CD4-positive, CD25-positive, alpha-beta regulatory T cell (primary cell): ENCODE measurements around the gene SLC16A5. TPM values are rescaled to one million over a fixed set of nuclear protein-coding genes. Genes with fewer than 3 reads are reported as not detected.

Experiments
- ATAC-seq, 2 donors: fragments of 150-1000 bp; cut with Tn5 transposase; one replicate each; pipeline ENCODE4 v1.10.0; 2021; ENCODE audit warnings: low read depth in 2 of 2, moderate number of reproducible peaks in 2 of 2, moderate library complexity in 1 of 2
- DNase-seq, 3 donors: peaks; one replicate each; pipeline versions ENCODE4 v3.0.0 to v3.0.0-alpha.2; 2012 to 2022; ENCODE audit warnings: mixed read lengths in 1 of 3
- H3K27ac ChIP-seq: one replicate; pipeline ENCODE4 v1.7.0; 2013; ENCODE audit warnings: mild to moderate bottlenecking, low read length; ENCODE audit not compliant: insufficient read depth, poor library complexity, severe bottlenecking
- H3K27me3 ChIP-seq: one replicate; pipeline ENCODE4 v1.7.0; 2013; ENCODE audit warnings: low read length; ENCODE audit not compliant: control insufficient read depth, insufficient read depth
- H3K36me3 ChIP-seq: one replicate; pipeline ENCODE4 v1.7.0; 2013; ENCODE audit warnings: mild to moderate bottlenecking, low read length, moderate library complexity; ENCODE audit not compliant: control insufficient read depth, insufficient read depth
- H3K4me1 ChIP-seq: 2 replicates; pipeline ENCODE4 v1.7.0; 2013; ENCODE audit warnings: mild to moderate bottlenecking, low read length; ENCODE audit not compliant: insufficient read depth, control insufficient read depth, poor library complexity, severe bottlenecking
- H3K4me3 ChIP-seq: one replicate; pipeline ENCODE4 v1.7.0; 2013; ENCODE audit warnings: low read depth, mild to moderate bottlenecking, low read length, moderate library complexity
- H3K9me3 ChIP-seq, 2 experiments: 1 replicate in 1 of 2; 2 replicates in 1 of 2; pipeline ENCODE4 v1.7.0; 2013; ENCODE audit warnings: low read length in 2 of 2, mild to moderate bottlenecking in 1 of 2, moderate library complexity in 1 of 2; ENCODE audit not compliant: control insufficient read depth in 2 of 2
- H3K27ac Mint-ChIP-seq, 3 donors: one replicate each; pipeline ENCODE4 v1.8.0; 2020 to 2022; ENCODE audit warnings: mild to moderate bottlenecking in 3 of 3, mixed read lengths in 3 of 3, moderate library complexity in 2 of 3
- H3K27me3 Mint-ChIP-seq: one replicate; pipeline ENCODE4 v1.8.0; 2022; ENCODE audit warnings: mild to moderate bottlenecking, mixed read lengths
- H3K36me3 Mint-ChIP-seq: one replicate; pipeline ENCODE4 v1.8.0; 2020; ENCODE audit warnings: mixed read lengths
- H3K4me1 Mint-ChIP-seq, 4 donors: one replicate each; pipeline ENCODE4 v1.8.0; 2020 to 2022; ENCODE audit warnings: mixed read lengths in 4 of 4, mild to moderate bottlenecking in 1 of 4
- H3K4me3 Mint-ChIP-seq, 4 donors: one replicate each; pipeline ENCODE4 v1.8.0; 2020 to 2022; ENCODE audit warnings: mild to moderate bottlenecking in 4 of 4, mixed read lengths in 4 of 4, moderate library complexity in 3 of 4
- H3K9me3 Mint-ChIP-seq, 7 donors: one replicate each; pipeline ENCODE4 v1.8.0; 2020 to 2022; ENCODE audit warnings: mixed read lengths in 7 of 7, mild to moderate bottlenecking in 3 of 7, moderate library complexity in 2 of 7
- polyA plus RNA-seq, 4 donors: library from polyadenylated mRNA; unstranded; fragments of 300-500 nt; fragmentation: Illumina TruSeq; gene quantifications; one replicate each; pipeline ENCODE4 v1.2.3, GENCODE V29; 2021
- total RNA-seq: library from RNA; stranded (reverse); gene quantifications from one replicate; pipeline ENCODE4 v1.2.3, GENCODE V29; 2022

Gene SLC16A5
- total and polyA plus RNA-seq, 5 donors from 2014 or later = 1.3 to 9.3 (median 2.2) TPM

DNA sequence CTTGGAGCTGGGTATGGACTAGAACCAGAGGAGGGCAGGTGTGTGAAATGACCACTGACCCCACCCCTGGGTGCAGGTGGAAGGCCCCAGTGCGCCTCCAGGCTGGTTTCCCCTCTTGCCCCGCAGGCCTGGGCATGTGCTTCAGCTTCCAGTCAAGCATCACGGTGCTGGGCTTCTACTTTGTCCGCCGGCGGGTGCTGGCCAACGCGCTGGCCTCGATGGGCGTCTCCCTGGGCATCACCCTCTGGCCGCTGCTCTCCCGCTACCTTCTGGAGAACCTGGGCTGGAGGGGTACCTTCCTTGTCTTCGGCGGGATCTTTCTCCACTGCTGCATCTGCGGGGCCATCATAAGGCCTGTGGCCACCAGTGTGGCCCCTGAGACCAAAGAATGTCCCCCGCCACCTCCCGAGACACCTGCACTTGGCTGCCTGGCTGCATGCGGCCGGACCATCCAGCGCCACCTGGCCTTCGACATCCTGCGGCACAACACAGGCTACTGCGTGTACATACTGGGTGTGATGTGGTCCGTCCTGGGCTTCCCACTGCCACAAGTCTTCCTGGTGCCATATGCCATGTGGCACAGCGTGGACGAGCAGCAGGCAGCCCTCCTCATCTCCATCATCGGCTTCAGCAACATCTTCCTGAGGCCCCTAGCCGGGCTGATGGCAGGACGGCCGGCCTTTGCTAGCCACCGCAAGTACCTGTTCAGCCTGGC, 12.3 kb downstream of the SLC16A5 start:
- Histone ChIP-seq H3K4me3 (no peak overlapping the region), H3K9me3 (no peaks in the 10 kb centered on the region), H3K36me3 (no peaks in the 10 kb centered on the region), H3K27ac (no peak overlapping the region), H3K4me1 (no peaks in the 10 kb centered on the region), H3K27me3 (no peaks in the 10 kb centered on the region)
- no peaks in the 10 kb centered on the region for H3K4me1 Mint-ChIP-seq
- no peak for ATAC-seq
- H3K9me3 Mint-ChIP-seq = peaks cover 0 to 1% (median 0%) of the 10 kb centered on the region in 7 donors
- H3K4me3 Mint-ChIP-seq = no peak overlapping the region
- H3K27me3 Mint-ChIP-seq = no peaks in the 10 kb centered on the region
- DNase-seq = no peak
- H3K27ac Mint-ChIP-seq = no peak overlapping the region
- peaks cover 3% of the 10 kb centered on the region for H3K36me3 Mint-ChIP-seq

DNA sequence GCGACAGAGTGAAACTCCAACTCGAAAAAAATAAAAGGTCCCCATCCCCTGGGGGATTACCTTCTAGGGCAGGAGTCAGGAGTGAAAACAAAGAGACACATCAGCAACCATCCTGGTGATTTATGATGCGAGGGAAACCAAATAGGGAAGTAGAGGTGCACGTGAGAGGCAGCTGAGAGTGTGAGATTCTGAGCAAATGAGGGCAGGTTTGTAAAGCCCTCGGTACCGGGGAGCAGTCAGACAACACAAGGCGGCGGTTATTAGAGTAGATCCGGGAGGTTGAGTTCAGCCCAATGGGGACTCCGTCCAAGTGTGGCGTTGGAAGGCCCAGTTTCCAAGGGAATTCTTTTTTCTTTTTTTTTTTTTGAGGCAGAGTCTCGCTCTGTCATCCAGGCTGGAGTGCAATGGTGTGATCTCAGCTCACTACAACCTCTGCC, 14.6 kb downstream of the SLC16A5 start:
- ATAC-seq = peak; percentile 22 to 43
- no peaks in the 10 kb centered on the region for H3K27me3 Mint-ChIP-seq
- H3K4me1 Mint-ChIP-seq = peaks cover 0 to 5% (median under 1%) of the 10 kb centered on the region in 4 donors
- Histone ChIP-seq H3K9me3 (no peaks in the 10 kb centered on the region), H3K27ac (no peak overlapping the region), H3K4me3 (no peak overlapping the region), H3K27me3 (no peaks in the 10 kb centered on the region), H3K36me3 (no peaks in the 10 kb centered on the region), H3K4me1 (no peaks in the 10 kb centered on the region)
- no peak for DNase-seq
- peaks cover 3% of the 10 kb centered on the region for H3K36me3 Mint-ChIP-seq
- peaks cover 0 to 2% (median 0%) of the 10 kb centered on the region in 7 donors for H3K9me3 Mint-ChIP-seq
- H3K4me3 Mint-ChIP-seq = no peak overlapping the region
- H3K27ac Mint-ChIP-seq = no peak overlapping the region

DNA sequence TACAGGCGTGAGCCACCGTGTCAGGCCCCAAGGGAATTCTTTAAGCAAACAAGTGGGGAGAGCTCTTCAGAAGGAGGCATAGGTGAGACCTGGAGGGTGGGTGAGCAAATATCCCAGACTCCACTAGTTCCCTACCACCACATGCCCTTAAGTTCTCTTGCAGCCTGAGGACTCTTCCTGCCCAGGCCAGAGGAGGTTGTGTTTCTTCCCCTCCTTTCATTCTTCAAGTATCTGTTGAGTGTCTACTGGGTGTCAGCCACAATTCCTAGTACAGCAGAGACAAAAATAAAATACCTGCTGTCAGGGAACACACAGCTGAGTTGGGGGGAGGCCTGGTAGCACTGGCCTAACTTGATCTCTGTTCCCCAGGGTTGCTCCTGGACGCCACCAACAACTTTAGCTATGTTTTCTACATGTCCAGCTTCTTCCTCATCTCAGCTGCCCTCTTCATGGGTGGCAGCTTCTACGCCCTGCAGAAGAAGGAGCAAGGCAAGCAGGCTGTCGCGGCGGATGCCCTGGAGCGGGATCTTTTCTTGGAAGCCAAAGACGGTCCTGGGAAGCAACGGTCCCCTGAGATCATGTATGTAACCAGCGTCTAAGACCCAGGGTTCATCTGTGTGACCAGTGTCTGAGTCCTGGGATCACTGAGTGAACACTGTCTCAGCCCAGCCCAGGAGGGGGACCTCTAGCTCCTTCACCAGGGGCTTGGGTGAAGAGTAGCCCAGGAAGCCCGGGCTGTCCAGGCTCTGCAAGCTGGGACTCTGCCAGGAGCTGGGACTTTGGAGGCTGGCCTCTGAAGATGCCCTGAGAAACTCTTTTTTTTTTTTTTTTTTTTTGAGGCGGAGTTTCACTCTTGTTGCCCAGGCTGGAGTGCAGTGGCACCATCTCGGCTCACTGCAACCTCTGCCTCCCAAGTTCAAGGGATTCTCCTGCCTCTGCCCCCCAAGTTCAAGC, 16.1 kb downstream of the SLC16A5 start:
- Mint-ChIP-seq H3K27me3 (no peaks in the 10 kb centered on the region), H3K27ac (peak overlapping the region in 1 of 3 donors; percentile 36), H3K9me3 (peaks cover 0 to 2% (median 0%) of the 10 kb centered on the region in 7 donors), H3K4me1 (peaks cover 0 to 7% (median 6%) of the 10 kb centered on the region in 4 donors), H3K36me3 (peaks cover 2% of the 10 kb centered on the region), H3K4me3 (no peak overlapping the region)
- no peaks in the 10 kb centered on the region for H3K36me3 ChIP-seq
- no peaks in the 10 kb centered on the region for H3K9me3 ChIP-seq
- no peak overlapping the region for H3K4me3 ChIP-seq
- no peak overlapping the region for H3K27ac ChIP-seq
- ATAC-seq (no peak), DNase-seq (no peak)
- H3K4me1 ChIP-seq = peaks cover 3% of the 10 kb centered on the region
- no peaks in the 10 kb centered on the region for H3K27me3 ChIP-seq

DNA sequence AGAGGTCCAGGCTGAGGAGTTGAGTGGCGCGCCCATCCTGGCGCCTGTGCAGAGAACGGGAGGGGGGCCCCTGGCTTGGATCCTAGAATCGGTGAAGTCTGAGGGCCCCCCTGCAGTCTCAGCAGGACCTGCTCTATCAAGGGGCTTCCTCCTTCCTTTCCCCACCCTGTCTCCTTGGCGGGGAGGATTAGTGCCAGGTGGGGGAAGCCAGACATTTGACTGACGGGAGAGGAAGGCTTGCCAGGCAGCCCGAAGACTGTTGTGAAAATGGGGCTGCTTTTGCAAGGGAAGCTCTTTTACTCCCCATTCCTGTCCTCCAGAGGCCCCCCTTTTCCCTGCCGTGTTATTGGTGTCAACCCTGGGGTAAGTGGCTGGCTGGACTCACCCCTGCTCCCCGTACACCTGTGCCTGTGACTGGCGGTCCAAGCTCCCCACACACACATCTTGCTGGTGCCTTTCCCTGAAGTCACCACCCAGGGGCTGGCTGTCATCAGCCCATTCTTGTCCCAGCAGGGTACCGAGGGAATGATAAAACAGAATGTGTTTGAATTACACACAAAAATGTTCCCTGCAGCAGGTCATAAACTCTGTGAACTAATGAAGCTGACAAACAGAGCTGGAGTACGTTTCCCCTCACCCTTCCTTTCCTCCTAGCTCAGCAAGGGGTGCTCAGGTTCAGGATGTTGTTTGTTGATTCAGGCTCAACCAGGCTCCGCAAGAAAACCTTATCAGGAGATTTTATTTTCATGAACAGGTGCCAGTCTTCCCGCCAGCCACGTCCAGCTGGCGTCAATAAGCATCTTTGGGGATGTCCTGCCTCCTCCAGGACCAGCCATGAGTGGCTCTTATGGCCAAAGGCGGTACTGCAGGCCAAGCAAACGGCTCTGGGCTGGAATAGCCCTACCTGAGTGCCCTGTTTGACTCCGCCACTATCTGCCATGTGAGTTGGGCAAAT, 17.6 kb downstream of the SLC16A5 start:
- DNase-seq = peak in 1 of 3 donors; percentile 34

DNA sequence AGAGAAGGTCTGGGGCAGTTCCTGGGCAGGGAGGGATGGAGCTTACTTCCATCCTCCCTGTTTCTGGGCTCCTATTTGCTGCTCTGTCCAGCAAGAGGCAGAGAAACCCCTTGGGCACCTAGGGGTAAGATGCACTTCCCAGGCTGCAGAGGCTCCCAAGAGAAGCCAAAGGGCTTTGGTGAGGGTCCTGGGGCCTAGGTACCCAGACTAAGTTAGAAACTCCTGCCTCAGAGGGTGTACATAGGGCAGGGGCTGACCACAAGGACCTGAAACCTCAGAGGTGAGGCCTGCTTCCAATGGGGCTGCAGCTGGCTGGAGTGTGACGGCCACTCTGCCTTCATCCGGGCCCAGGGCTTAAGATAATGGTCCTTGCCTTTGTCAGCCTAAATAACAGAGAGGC, 20.4 kb downstream of the SLC16A5 start:
- Mint-ChIP-seq H3K27ac (no peak overlapping the region), H3K27me3 (no peaks in the 10 kb centered on the region), H3K4me1 (peaks cover 10 to 29% (median 21%) of the 10 kb centered on the region in 4 donors), H3K9me3 (peaks cover 0 to 2% (median 0%) of the 10 kb centered on the region in 7 donors), H3K4me3 (peak overlapping the region; percentile 91 to 92 (median 92)), H3K36me3 (peaks cover 4% of the 10 kb centered on the region)
- ATAC-seq (no peak), DNase-seq (no peak)
- H3K4me3 ChIP-seq = no peak overlapping the region
- H3K27ac ChIP-seq = no peak overlapping the region
- H3K9me3 ChIP-seq = no peaks in the 10 kb centered on the region
- H3K36me3 ChIP-seq = no peaks in the 10 kb centered on the region
- H3K4me1 ChIP-seq = peaks cover 26% of the 10 kb centered on the region
- H3K27me3 ChIP-seq = no peaks in the 10 kb centered on the region

More for the DNA sequence above, 17.6 kb downstream of the SLC16A5 start:
- Mint-ChIP-seq H3K27me3 (no peaks in the 10 kb centered on the region), H3K27ac (peak overlapping the region in 1 of 3 donors; percentile 62), H3K9me3 (peaks cover 0 to 2% (median 0%) of the 10 kb centered on the region in 7 donors), H3K4me1 (peaks cover 1 to 12% (median 7%) of the 10 kb centered on the region in 4 donors), H3K36me3 (no peaks in the 10 kb centered on the region), H3K4me3 (no peak overlapping the region)
- ATAC-seq = no peak
- H3K27ac ChIP-seq = no peak overlapping the region
- no peaks in the 10 kb centered on the region for H3K9me3 ChIP-seq
- H3K36me3 ChIP-seq = no peaks in the 10 kb centered on the region
- no peaks in the 10 kb centered on the region for H3K27me3 ChIP-seq
- no peak overlapping the region for H3K4me3 ChIP-seq
- peaks cover 11% of the 10 kb centered on the region for H3K4me1 ChIP-seq

DNA sequence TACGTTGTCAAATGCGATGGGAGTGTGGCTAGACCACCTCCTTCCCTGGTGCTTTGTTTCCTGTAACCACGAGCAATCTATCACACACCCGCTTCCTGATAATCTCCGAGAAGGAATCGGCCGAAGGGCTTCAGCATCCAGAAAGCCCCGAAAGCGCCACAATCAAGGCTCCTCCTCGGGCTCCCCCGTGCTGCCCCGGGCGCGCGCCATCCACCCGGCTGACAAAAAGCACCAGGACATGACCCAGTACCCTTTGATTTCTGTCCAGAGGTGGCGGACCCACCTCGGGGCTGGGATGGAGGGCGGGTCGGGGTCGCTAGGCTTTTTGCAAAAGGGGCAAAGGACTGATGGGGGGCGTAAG, 21.3 kb downstream of the SLC16A5 start:
- H3K27me3 Mint-ChIP-seq = no peaks in the 10 kb centered on the region

More for the DNA sequence above, 21.3 kb downstream of the SLC16A5 start:
- Mint-ChIP-seq H3K4me3 (peak overlapping the region; percentile 91 to 92 (median 92)), H3K9me3 (peaks cover 0 to 2% (median 0%) of the 10 kb centered on the region in 7 donors), H3K4me1 (peaks cover 12 to 35% (median 24%) of the 10 kb centered on the region in 4 donors), H3K27ac (peak overlapping the region; percentile 69 to 89 (median 86)), H3K36me3 (peaks cover 7% of the 10 kb centered on the region)
- Histone ChIP-seq H3K4me1 (peaks cover 31% of the 10 kb centered on the region), H3K4me3 (peak overlapping the region; percentile 47), H3K27ac (no peak overlapping the region), H3K27me3 (no peaks in the 10 kb centered on the region), H3K9me3 (no peaks in the 10 kb centered on the region), H3K36me3 (no peaks in the 10 kb centered on the region)
- ATAC-seq (no peak), DNase-seq (no peak)
